Glutamatergic neuron (in vitro differentiated cells): ENCODE measurements around the gene NUMBL. TPM values are rescaled to one million over a fixed set of nuclear protein-coding genes. Genes with fewer than 3 reads are reported as not detected.

Experiments used
- DNase-seq: peaks from one replicate; pipeline ENCODE4 v3.0.0; 2022
- H3K27ac Mint-ChIP-seq: one replicate; pipeline ENCODE4 v1.8.0; 2020; ENCODE audit warnings: mild to moderate bottlenecking, mixed read lengths, inconsistent platforms; ENCODE audit not compliant: unreplicated experiment
- H3K27me3 Mint-ChIP-seq: one replicate; pipeline ENCODE4 v1.8.0; 2020; ENCODE audit warnings: mild to moderate bottlenecking, moderate library complexity, mixed read lengths, inconsistent platforms; ENCODE audit not compliant: unreplicated experiment
- H3K36me3 Mint-ChIP-seq: one replicate; pipeline ENCODE4 v1.8.0; 2020; ENCODE audit warnings: mild to moderate bottlenecking, mixed read lengths, inconsistent platforms; ENCODE audit not compliant: unreplicated experiment
- H3K4me1 Mint-ChIP-seq: one replicate; pipeline ENCODE4 v1.8.0; 2020; ENCODE audit warnings: mild to moderate bottlenecking, low read depth, mixed read lengths, inconsistent platforms; ENCODE audit not compliant: unreplicated experiment
- H3K4me3 Mint-ChIP-seq: one replicate; pipeline ENCODE4 v1.8.0; 2020; ENCODE audit warnings: mild to moderate bottlenecking, mixed read lengths, inconsistent platforms; ENCODE audit not compliant: unreplicated experiment
- H3K9me3 Mint-ChIP-seq: one replicate; pipeline ENCODE4 v1.8.0; 2020; ENCODE audit warnings: mild to moderate bottlenecking, moderate library complexity, mixed read lengths, inconsistent platforms; ENCODE audit not compliant: unreplicated experiment
- total RNA-seq: library from RNA; stranded (reverse); fragmentation: NEBNext Ultra II Directional; extraction: Animal tissue kit (Norgen Biotek cat#: 25700); gene quantifications from one replicate; pipeline ENCODE4 v1.2.1, GENCODE V29; 2021; ENCODE audit not compliant: unreplicated experiment
- TF ChIP-seq, protein P1 (sequence below): fragments of 200-600 bp; sonication (generic); IDR thresholded peaks from one replicate; pipeline ENCODE4 v1.5.0; 2021; ENCODE audit not compliant: partially characterized antibody, unreplicated experiment

NUMBL gene
- total RNA-seq, 1 donor from 2014 or later, result 250 TPM

GRCh38 chr19:40718774-40719391, 28.4 kb upstream of the NUMBL start:
- DNase-seq, result peak; percentile 54
- TF ChIP-seq, protein P1, sequence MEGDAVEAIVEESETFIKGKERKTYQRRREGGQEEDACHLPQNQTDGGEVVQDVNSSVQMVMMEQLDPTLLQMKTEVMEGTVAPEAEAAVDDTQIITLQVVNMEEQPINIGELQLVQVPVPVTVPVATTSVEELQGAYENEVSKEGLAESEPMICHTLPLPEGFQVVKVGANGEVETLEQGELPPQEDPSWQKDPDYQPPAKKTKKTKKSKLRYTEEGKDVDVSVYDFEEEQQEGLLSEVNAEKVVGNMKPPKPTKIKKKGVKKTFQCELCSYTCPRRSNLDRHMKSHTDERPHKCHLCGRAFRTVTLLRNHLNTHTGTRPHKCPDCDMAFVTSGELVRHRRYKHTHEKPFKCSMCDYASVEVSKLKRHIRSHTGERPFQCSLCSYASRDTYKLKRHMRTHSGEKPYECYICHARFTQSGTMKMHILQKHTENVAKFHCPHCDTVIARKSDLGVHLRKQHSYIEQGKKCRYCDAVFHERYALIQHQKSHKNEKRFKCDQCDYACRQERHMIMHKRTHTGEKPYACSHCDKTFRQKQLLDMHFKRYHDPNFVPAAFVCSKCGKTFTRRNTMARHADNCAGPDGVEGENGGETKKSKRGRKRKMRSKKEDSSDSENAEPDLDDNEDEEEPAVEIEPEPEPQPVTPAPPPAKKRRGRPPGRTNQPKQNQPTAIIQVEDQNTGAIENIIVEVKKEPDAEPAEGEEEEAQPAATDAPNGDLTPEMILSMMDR, result no peak
- peak overlapping the region; percentile 91 for H3K4me3 Mint-ChIP-seq
- peaks cover 7% of the 10 kb centered on the region for H3K27me3 Mint-ChIP-seq
- peaks cover 18% of the 10 kb centered on the region for H3K9me3 Mint-ChIP-seq
- H3K36me3 Mint-ChIP-seq, result no peaks in the 10 kb centered on the region
- H3K27ac Mint-ChIP-seq, result peak overlapping the region; percentile 90
- peaks cover 22% of the 10 kb centered on the region for H3K4me1 Mint-ChIP-seq

GRCh38 chr19:40717880-40718773, 27.7 kb upstream of the NUMBL start:
- Mint-ChIP-seq H3K27me3 (peaks cover 9% of the 10 kb centered on the region), H3K9me3 (peaks cover 16% of the 10 kb centered on the region), H3K4me3 (peak overlapping the region; percentile 91), H3K4me1 (peaks cover 24% of the 10 kb centered on the region), H3K36me3 (no peaks in the 10 kb centered on the region), H3K27ac (peak overlapping the region; percentile 90)
- no peak for DNase-seq
- TF ChIP-seq, protein P1, result no peak

GRCh38 chr19:40717325-40717879, 27.0 kb upstream of the NUMBL start:
- Mint-ChIP-seq H3K4me3 (peak overlapping the region; percentile 91), H3K27me3 (peaks cover 12% of the 10 kb centered on the region), H3K9me3 (peaks cover 16% of the 10 kb centered on the region), H3K36me3 (no peaks in the 10 kb centered on the region), H3K27ac (peak overlapping the region; percentile 85), H3K4me1 (peaks cover 24% of the 10 kb centered on the region)
- DNase-seq, result no peak
- TF ChIP-seq, protein P1, result no peak

DNA sequence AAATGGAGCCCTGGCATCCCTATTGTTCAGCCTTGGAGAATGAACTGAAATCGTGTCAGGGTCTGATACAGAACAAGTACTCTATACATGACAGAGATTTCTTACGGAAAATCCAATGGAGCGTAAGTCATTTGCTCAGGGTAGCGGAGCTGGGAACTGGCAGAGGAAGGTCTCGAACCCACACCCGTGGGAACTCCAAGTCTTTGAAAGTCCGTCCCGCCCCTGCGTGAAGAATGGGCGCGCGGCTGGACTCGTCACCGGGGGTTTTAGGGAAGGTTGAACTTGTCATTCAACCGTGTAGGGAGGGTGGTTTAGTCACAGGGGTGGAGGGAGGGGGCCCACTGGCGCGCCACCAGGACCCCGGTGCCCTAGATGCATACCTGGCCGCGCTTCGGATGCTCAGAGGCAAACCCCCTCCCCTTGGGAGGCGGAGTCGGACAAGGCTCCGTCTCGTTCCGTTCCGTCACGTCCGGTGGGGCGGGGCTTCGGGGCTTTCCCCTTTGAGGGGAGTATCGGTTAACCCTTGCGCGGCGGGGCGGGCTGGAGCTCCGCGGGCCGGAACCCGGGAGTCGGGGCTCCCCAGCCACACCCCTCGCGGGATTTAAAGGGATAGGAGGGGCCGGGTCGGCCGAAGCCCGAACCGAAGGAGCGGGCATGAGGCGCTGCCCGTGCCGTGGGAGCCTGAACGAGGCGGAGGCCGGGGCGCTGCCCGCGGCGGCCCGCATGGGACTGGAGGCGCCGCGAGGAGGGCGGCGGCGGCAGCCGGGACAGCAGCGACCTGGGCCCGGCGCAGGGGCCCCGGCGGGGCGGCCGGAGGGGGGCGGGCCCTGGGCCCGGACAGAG, 26.3 kb upstream of the NUMBL start, which contains the start of the genes COQ8B and ITPKC:
Gene COQ8B, minus strand, starts transcription at position 405 of the 843 bp plus-strand sequence. CDS start 2,254 bp downstream, outside the sequence.
Gene ITPKC, plus strand, starts transcription at position 631 of the 843 bp plus-strand sequence. Its CDS starts 24 bp downstream, at position 655.
- DNase-seq, result peak; percentile 100
- peak within 1 kb of the TSS; percentile 94 for H3K4me3 Mint-ChIP-seq
- peaks cover under 1% of the 10 kb centered on the region for H3K36me3 Mint-ChIP-seq
- H3K4me1 Mint-ChIP-seq, result peaks cover 22% of the 10 kb centered on the region
- TF ChIP-seq, protein P1, result no peak
- H3K27ac Mint-ChIP-seq, result peak within 1 kb of the TSS; percentile 87
- peaks cover 16% of the 10 kb centered on the region for H3K9me3 Mint-ChIP-seq
- H3K27me3 Mint-ChIP-seq, result peaks cover 12% of the 10 kb centered on the region
